Adrenal gland (tissue), 5 donors: Measurements from ENCODE around the gene ANKRD34A.

Source experiments
- CTCF ChIP-seq, 6 experiments: fragments of 450-650 bp in 4 of 6; fragments of 200-600 bp in 2 of 6; sonication (generic) in 1 of 6; IDR thresholded peaks; 1 replicate in 5 of 6; 2 replicates in 1 of 6; pipeline versions ENCODE4 v1.5.1 to v1.8.0; 2016 to 2021; ENCODE audit warnings: antibody characterized with exemption in 6 of 6, mild to moderate bottlenecking in 2 of 6, moderate library complexity in 1 of 6
- POLR2A ChIP-seq, 2 donors: fragments of 450-650 bp; IDR thresholded peaks; one replicate each; pipeline ENCODE4 v1.6.1; 2017; ENCODE audit warnings: antibody characterized with exemption in 2 of 2, mild to moderate bottlenecking in 2 of 2, moderate library complexity in 1 of 2
- donor health status: DM: no; HTN: no; CAD: no.

- TF ChIP-seq CTCF (IDR thresholded peaks at IDR 0.05) (no peak), POLR2A (IDR thresholded peaks at IDR 0.05) (peak in 1 of 2 donors; percentile 98)
These were observed at the start of gene ANKRD34A, which contains the start of gene POLR3GL for GRCh38 chr1:145964328-145965118.
